Muscle of leg (tissue), 11 donors: ENCODE measurements around the gene SKI. TPM values are rescaled to one million over a fixed set of nuclear protein-coding genes. Genes with fewer than 3 reads are reported as not detected.

Experiments
- DNase-seq: peaks from one replicate; pipeline ENCODE4 v3.0.0; 2013
- H3K27ac ChIP-seq: one replicate; pipeline ENCODE4 v1.5.1; 2013; ENCODE audit warnings: mild to moderate bottlenecking, low read length, control low read depth
- H3K27me3 ChIP-seq: one replicate; pipeline ENCODE4 v1.6.1; 2013; ENCODE audit warnings: low read length; ENCODE audit not compliant: control insufficient read depth, insufficient read depth
- H3K36me3 ChIP-seq: one replicate; pipeline ENCODE4 v1.6.1; 2013; ENCODE audit warnings: low read length; ENCODE audit not compliant: control insufficient read depth, insufficient read depth
- H3K4me1 ChIP-seq: one replicate; pipeline ENCODE4 v1.6.1; 2013; ENCODE audit warnings: low read length; ENCODE audit not compliant: control insufficient read depth, insufficient read depth
- H3K4me3 ChIP-seq: one replicate; pipeline ENCODE4 v1.5.1; 2013; ENCODE audit warnings: low read length, control low read depth
- H3K9me3 ChIP-seq: replicated peaks from 2 replicates; pipeline ENCODE4 v1.6.1; 2013; ENCODE audit warnings: low read depth, low read length; ENCODE audit not compliant: control insufficient read depth
- WGBS: methylation state at CpG from one replicate; pipeline ENCODE4 v1.1.5; 2013; ENCODE audit warnings: missing lambda C conversion rate; ENCODE audit not compliant: insufficient coverage; 5-methylcytosine and 5-hydroxymethylcytosine counted together
- polyA plus RNA-seq, 8 donors: library from polyadenylated mRNA; unstranded; fragments of 120-200 nt; gene quantifications; one replicate each; pipeline versions ENCODE4 v1.2.1 to v1.2.3, GENCODE V29; 2013; ENCODE audit warnings: inconsistent platforms in 1 of 8, low replicate concordance in 1 of 8; ENCODE audit not compliant: insufficient read length in 8 of 8, insufficient read depth in 1 of 8
- total RNA-seq: library from RNA; stranded (reverse); fragments of 120-200 nt; gene quantifications from one replicate; pipeline ENCODE4 v1.2.4, GENCODE V29; 2013

Gene SKI
- total and polyA plus RNA-seq, 9 donors: 16.8 to 83.2 (median 65.5) TPM

- no peaks in the 10 kb centered on the region for H3K9me3 ChIP-seq
- H3K4me3 ChIP-seq: no peak overlapping the region
- peaks cover 7% of the 10 kb centered on the region for H3K36me3 ChIP-seq
- peak; percentile 77 for DNase-seq
- H3K27me3 ChIP-seq: no peaks in the 10 kb centered on the region
- WGBS: 71% methylated on average over 3 of the region's 12 CpGs
- peaks cover 78% of the 10 kb centered on the region for H3K4me1 ChIP-seq
- H3K27ac ChIP-seq: peak overlapping the region; percentile 66
Observed at GRCh38 chr1:2276803-2277580, 48.9 kb downstream of the SKI start.

GRCh38 chr1:2277741-2278488 lies 49.8 kb downstream of the SKI start:
- Histone ChIP-seq H3K27ac (peak overlapping the region; percentile 90), H3K9me3 (no peaks in the 10 kb centered on the region), H3K27me3 (no peaks in the 10 kb centered on the region), H3K36me3 (peaks cover 8% of the 10 kb centered on the region), H3K4me1 (peaks cover 71% of the 10 kb centered on the region), H3K4me3 (no peak overlapping the region)
- DNase-seq: no peak
- 92% methylated on average over 21 of the region's 25 CpGs for WGBS

DNA sequence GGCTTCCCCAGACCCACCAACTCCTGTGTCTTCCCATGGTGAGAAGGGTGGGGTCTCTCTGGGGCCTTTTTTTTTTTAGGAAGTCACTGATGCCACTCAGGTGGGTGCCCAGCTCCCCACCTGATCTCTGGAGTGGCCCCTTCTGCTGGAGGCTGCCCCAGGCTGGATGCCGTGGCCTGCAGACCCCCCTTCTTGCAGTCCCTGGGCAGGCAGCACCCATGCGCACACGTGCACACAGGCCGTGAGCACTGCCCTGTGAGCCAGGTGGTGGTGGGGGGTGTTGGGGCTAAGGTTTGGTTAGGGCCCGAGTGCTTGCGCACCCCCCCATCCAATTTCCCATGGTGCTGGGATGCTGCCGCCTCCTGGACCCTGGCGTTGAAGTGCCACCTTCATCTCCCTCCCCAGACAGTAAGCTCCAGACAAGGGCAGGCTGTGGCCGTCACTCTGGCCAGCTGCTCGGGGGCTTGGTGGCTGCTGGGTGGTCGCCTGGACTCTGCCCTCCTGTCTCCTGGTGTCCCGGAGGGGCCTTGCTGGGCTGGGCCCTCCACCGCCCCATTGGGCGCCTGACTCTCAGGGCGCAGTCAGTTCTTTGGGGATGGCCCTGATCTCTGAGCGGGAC lies 50.6 kb downstream of the SKI start:
- DNase-seq: no peak
- H3K36me3 ChIP-seq: peaks cover 6% of the 10 kb centered on the region
- no peaks in the 10 kb centered on the region for H3K27me3 ChIP-seq
- no peaks in the 10 kb centered on the region for H3K9me3 ChIP-seq
- H3K4me3 ChIP-seq: no peak overlapping the region
- peaks cover 71% of the 10 kb centered on the region for H3K4me1 ChIP-seq
- H3K27ac ChIP-seq: peak overlapping the region; percentile 90
- 16% methylated on average over 11 of the region's 16 CpGs for WGBS

GRCh38 chr1:2279210-2279639 lies 51.1 kb downstream of the SKI start:
- no peaks in the 10 kb centered on the region for H3K27me3 ChIP-seq
- no peaks in the 10 kb centered on the region for H3K9me3 ChIP-seq
- H3K4me3 ChIP-seq: no peak overlapping the region
- DNase-seq: peak; percentile 98
- H3K4me1 ChIP-seq: peaks cover 71% of the 10 kb centered on the region
- peak overlapping the region; percentile 90 for H3K27ac ChIP-seq
- peaks cover 6% of the 10 kb centered on the region for H3K36me3 ChIP-seq
- WGBS: 0% methylated on average over 4 of the region's 13 CpGs

- no peak for DNase-seq
- Histone ChIP-seq H3K4me3 (no peak overlapping the region), H3K27me3 (no peaks in the 10 kb centered on the region), H3K27ac (peak overlapping the region; percentile 90), H3K4me1 (peaks cover 71% of the 10 kb centered on the region), H3K9me3 (no peaks in the 10 kb centered on the region), H3K36me3 (peaks cover 6% of the 10 kb centered on the region)
- WGBS: no CpG with 5 or more reads among the region's 9 CpGs
Observed at GRCh38 chr1:2279817-2280216, 51.7 kb downstream of the SKI start.

DNA sequence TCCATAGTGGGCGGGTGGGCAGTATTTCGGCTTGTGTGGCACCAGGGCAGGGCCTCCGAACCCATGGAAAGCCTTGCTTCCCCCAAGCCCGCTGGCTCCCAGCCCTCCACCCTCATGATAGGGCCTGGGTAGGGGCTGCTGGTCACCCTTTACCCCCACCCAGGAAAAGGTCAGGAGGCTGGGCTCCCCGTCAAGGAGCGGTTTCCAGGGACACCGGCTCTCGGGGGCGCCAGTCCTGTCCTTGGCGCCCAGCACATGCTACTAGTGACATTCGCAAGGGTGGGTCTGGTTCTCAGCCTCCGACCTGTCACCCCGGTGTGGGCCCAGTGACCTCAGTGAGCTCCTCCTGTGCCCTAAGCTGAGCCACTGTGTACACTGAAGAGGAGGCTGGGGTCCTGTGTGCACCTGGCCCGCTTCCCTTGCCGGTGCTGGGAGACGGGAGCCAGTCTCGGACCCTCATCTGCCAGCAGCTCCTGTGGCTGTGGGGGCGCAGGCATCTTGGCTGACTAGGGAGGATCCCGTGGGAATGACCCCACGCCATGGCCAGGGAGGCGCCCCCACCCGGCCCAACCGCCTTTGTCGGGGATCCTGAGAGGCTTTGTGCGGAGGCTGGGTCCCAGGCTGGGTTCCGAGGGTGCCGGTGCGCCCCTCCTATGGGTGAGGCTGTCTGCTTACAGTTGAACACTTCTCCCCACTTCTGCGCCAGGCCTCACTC lies 54.6 kb downstream of the SKI start:
- no peak for DNase-seq
- Histone ChIP-seq H3K27me3 (no peaks in the 10 kb centered on the region), H3K36me3 (peaks cover 5% of the 10 kb centered on the region), H3K27ac (no peak overlapping the region), H3K4me3 (no peak overlapping the region), H3K4me1 (peaks cover 47% of the 10 kb centered on the region), H3K9me3 (no peaks in the 10 kb centered on the region)
- WGBS: 86% methylated on average over 21 of the region's 29 CpGs

- no peaks in the 10 kb centered on the region for H3K27me3 ChIP-seq
- no peaks in the 10 kb centered on the region for H3K9me3 ChIP-seq
- no peak overlapping the region for H3K27ac ChIP-seq
- peaks cover 4% of the 10 kb centered on the region for H3K36me3 ChIP-seq
- H3K4me3 ChIP-seq: no peak overlapping the region
- WGBS: 77% methylated on average over 20 of the region's 21 CpGs
- no peak for DNase-seq
- H3K4me1 ChIP-seq: peaks cover 42% of the 10 kb centered on the region
Observed at GRCh38 chr1:2283371-2283990, 55.4 kb downstream of the SKI start.

- 64% methylated on average over 14 of the region's 27 CpGs for WGBS
- DNase-seq: no peak
- Histone ChIP-seq H3K4me3 (no peak overlapping the region), H3K27ac (peak overlapping the region; percentile 55), H3K9me3 (no peaks in the 10 kb centered on the region), H3K27me3 (no peaks in the 10 kb centered on the region), H3K36me3 (peaks cover 4% of the 10 kb centered on the region), H3K4me1 (peaks cover 42% of the 10 kb centered on the region)
Observed at GRCh38 chr1:2283991-2284895, 56.1 kb downstream of the SKI start.

- no peak for DNase-seq
- peaks cover 4% of the 10 kb centered on the region for H3K36me3 ChIP-seq
- H3K27ac ChIP-seq: peak overlapping the region; percentile 13
- WGBS: 73% methylated on average over 6 of the region's 9 CpGs
- no peak overlapping the region for H3K4me3 ChIP-seq
- H3K9me3 ChIP-seq: no peaks in the 10 kb centered on the region
- peaks cover 41% of the 10 kb centered on the region for H3K4me1 ChIP-seq
- no peaks in the 10 kb centered on the region for H3K27me3 ChIP-seq
Observed at GRCh38 chr1:2284932-2285331, 56.8 kb downstream of the SKI start.
